HG02763 (cell line): ENCODE data around the gene MMP15.
A peak's percentile ranks its signal among the peaks of the same experiment; 100 is the strongest.
"Not testable (repeated sequence)": the region's sequence is repeated elsewhere in the genome, so short reads cannot be mapped to it uniquely, and the experiment has no call there.

ENCODE experiments used
- ATAC-seq: cut with Tn5 transposase; IDR thresholded peaks from one replicate; pipeline ENCODE4 v1.9.1; 2021; ENCODE audit warnings: mild to moderate bottlenecking, moderate library complexity; ENCODE audit not compliant: unreplicated experiment

Gene MMP15

DNA sequence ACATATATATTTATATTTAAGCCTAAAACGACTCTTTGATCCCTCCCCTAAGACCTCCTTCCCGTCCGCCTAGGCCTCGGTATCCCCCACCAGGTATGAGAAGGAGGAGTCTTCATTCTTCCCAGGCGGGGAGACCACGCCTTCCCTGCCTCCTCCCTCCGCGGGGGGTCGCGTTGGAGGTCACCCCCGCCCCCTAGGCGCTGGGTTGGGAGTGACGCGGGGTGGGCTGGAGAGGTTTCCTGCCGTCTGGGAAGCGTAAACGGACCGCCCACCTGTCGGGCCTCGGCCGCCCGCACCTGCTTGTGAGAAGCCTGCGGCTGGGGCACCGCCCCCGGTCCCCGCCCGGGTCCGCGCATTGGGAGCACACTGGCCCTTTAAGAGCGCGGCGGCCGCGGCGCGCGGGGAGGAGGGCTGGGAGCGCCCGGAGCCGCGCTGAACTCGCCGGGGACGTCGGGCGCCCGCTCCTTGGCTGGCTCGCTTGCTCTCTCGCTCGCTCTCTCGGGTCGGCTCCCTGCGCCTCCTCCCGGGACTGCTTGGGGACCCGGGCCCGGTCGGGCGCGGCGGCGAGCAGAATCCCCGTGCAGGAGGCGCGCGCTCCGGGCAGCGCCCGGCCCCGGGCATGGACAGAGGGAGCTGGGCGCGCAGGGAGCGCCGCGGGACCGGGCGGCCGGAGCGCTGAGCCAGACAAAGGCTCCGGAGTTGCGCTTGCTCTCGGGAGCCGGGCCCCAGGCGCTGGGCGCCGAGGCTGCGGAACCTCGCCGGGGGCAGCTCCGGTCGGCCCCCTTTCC, at the start of gene MMP15:
Gene MMP15 (plus strand): TSS at position 404 of the 788 bp plus-strand sequence. CDS start 597 bp downstream, outside the sequence.
- ATAC-seq, result peak; percentile 52

DNA sequence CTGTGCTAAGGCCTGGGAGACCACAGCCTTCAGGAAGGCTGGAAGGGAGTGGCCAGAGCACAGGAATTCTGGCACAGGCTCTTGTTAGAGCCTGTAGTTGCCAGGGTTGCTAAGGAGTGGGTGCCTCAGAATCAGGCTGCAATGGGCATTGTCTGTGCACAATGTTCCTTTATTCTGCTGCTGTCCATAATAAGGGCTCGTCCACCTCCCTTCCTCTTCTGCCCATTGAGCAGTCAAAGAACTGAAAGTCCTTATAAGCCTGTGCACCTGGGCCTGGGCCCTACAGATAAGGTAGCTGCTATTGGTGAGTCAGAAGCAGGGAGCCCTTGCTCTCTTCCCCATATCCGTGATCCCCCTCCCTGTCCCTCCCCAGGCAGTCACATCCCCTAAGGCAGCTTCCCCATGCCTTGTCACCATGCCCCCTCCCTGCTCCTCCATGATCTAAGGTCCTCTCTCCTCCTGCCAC, 49.2 kb upstream of the MMP15 start:
- no peak for ATAC-seq

DNA sequence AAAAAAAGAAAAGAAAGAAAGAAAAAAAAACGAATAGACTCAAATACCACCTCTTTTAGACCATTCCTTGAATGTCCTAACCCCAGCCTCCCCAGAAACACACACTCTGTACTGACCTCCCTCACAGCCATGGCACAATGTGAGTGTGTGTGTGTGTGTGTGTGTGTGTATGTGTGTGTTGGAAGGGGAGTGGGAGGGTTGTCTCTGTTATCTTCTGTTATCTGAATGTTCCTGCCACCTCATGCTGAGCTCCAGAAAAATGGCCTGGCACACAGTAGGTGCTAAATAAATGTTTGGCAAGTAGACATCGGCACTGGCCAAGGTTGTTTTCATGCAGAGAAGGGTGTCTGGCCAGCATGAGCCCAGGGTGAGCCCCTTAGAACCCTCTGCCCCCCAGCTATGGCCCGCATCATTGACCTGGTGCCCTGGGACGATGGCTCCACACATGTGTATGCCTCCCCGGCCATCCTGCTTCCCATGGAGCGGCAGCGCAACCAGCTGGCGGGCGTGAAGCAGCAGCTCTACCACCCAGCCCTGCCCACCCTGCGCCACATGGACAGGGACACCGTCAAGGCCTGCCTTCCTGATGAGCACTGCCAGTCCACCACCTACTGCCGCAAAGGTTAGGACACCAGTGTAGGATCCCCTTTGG, 48.0 kb upstream of the MMP15 start:
- no peak for ATAC-seq

DNA sequence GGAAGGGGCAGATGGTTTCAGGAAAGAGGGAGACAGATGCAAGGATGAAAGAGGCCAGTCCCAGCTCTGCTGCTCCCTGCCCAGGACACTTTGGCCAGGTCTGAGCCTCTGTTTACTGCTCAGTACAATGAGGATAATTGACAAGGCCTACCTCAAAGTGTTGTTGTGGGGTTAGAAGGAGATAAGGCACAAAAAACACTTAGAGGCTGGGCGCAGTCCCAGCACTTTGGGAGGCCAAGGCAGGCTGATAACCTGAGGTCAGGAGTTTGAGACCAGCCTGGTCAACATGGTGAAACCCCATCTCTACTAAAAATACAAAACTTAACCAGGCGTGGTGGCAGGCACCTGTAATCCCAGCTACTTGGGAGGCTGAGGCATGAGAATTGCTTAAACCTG, 47.5 kb upstream of the MMP15 start:
- ATAC-seq, result not testable (repeated sequence)

DNA sequence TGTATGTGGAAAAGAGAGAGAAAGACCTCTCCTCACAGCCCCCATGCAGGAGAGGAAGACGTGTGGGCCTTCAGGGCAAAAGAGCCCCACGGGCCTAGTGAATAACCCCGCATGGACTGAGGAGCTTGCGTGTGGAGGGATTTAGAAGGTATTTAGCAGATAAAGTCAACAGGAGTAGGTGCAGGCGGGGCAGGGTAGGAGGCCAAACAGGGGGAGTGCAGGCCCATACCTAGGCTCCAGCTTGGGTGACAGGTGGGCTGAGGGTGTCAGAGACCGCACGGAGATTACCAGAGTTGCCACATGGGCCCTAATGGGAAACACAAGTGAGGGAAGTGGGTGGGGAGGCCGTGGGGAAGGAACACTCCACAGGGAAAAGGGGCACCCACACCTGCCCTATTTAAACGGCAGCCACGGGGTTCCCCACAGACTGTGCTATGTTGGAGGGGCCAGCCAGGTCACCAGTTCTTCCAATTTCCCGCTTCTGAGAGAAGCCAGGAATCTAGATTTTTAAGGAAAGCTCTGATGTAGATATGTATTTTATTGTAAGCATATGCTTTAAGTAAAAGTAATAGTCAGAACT, 46.5 kb upstream of the MMP15 start:
- ATAC-seq, result no peak

DNA sequence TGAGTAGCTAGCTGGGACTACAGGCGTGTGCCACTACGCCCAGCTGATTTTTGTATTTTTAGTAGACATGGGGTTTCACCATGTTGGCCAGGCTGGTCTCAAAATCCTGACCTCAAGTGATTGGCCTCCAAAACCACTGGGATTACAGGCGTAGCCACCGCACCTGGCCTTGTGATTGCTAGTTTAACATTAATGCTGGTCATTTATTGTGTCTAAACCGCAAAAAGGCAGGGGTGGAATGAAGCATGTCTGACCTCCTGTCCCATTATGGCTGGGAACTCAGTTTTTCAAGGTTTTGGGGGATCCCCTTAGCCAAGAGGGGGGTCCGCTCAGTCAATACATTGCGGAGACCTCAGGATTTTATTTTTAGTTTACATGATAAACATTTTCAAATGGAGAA, 43.9 kb upstream of the MMP15 start:
- ATAC-seq, result no peak

DNA sequence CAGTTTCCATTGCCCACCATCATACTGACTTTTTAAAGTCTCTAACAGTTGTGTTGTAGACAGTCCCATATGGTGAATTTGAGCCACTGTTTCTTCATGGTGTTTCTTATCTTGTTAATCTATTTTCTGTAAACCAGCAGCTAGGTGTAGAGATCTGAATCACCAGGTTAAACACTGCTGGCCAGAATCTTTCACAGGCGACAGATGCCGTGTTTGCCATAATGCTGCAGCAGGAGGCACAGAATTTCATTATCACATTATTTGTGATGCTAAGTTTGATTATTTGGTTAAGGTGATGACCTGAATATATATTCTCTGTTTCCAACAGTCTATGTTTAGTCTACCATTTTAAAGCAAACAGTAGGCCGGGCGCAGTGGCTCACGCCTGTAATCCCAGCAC, 43.2 kb upstream of the MMP15 start:
- no peak for ATAC-seq

DNA sequence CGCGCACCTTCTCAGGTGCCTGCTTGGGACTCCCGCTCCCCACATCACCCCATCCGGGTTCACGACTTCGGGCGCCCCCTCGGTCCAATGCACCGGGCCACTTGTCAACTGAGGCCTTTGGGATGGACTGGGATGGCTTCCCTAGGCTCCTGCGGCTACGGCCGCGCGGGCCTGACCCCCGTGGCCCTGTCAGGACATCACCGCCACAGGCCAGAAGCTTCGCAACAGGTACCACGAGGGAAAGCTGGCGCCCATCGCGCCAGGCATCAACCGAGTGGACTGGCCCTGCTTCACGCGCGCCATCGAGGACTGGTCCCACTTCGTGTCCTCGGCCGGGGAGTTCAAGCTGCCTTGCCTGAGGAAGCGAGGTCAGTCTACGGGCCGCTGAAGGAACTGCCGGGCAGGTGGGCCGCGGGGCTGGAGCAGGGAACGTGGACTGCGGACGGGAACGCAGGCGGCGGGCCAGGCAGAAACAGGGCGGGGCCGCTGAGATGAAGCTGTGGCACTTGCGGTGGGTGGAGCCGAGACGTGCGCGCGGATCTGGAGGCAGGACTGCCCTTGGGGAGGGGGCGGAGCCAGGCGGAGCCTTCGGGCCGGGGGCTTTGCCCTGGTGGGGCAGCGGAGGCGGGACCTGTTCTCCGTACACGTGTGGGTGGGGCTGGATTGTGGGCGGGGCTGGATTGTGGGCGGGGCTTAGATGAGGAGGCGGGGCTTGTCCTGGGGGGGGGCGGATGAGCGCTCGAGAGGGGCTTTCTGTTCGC, 40.9 kb upstream of the MMP15 start:
- peak; percentile 65 for ATAC-seq

DNA sequence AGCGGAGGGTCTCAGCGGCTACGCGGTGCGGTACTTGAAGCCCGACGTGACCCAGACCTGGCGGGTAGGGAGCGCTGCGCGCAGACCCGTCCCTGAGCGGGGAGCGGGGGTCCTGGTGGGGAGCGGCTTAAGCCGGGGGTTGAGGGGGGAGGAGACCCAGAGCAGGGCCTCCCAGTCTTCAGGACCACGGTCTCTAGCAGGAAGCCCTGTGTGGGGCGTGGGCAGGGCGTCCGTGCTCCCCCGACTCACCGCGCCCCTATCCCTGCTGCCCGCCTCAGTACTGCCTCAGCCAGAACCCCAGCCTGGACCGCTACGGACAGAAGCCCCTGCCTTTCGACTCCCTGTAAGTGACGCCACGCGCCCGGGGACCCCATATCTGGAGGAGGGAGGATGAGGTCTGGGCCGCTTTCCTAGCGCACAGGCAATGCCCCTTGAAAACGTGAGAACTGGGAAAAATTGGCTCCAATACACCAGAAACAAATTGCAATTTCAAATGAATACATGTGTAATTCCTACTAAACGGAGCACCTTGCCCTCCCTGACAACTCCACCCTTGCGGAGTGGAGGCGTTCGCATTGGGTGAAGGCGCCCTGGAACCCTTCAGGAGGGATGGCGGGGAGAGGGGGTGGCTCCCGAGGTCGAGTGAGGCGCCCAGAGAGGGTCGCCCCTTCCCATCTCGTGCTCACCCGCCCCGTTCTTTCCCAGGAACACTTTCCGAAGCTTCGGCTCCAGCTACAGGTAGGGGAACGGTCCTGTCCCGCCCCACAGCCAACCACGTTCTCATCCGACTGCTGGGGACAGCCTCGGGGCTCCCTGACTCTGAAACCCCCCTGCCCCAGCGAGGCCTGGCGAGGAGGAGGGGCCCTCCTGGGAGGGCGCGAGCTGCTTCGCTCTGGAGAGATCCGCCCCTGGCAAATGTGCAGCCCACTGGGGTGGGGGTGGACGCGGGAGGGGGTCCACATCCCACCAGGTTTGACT, 40.1 kb upstream of the MMP15 start:
- ATAC-seq, result peak; percentile 20

DNA sequence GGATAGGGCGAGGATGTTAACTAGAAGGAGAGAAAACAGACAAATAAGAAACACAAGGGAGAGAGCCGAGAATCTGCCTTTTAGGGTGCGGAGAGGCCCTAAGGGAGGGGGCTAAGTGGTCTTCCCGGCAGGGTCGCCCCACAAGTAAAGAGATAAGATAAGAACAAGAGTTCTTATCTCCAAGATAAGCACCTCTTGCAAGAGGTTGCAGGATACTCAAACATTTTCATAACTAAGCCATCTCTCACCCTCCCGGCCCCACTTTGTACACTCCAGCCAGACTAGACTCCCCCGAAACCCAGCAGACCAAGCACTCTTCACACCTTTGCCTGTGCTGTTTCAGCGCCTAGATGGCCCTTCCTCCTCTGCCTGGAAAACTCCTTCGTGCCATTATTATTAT, 39.4 kb upstream of the MMP15 start:
- no peak for ATAC-seq

DNA sequence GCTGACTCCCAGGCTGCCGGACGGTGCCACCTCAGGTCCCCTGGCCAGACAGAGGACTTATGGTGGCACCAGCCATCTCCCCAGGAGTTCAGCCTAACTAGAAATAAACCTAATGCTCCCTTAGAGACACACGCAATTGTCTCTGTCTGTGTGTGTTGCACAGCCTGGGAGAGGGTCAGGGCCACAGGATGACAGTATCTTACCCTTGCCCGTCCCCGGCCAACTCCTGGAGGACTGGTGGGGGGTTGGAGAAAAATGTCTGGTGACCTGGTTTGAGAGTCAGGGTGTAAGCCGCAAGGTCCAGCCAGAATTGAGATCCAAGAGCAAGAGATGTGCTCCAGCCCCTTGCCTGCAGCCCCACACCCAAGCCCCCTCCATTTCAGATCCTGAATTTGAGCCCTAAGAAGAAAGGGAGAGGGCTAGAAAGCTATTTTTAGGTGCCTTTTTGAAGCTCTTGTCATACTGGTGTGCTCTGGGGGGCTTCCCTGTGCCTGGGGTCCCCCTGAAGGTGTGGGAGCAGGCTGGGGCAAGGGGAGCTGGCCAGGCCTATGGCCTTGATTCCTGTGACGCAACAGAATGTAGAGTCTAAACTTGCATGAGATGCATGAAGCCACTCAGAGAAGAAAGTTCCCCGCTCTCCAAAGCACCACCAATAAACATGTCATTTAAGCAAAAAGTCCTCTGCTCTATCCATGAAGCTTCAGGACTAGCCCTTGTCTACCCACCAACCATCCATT, 37.9 kb upstream of the MMP15 start:
- ATAC-seq, result no peak

DNA sequence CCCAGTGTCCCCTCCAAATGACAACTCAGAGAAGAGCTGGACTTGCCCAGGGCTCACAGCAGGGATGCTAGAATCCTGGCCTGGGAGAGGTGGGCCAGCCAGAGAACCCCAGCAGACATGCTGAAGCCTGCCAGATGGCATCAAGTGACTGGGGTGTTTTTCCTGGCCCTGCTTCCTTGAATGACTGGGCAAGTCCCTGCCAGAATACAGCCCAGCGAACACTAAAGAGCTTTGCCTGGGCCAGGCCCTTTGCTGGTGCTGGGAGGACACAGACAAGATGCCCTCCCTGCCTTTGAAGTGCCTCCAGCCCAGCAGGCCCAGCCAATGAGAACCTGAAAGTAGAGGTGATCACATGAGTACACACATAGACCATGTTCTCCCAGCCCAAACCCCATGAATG, 36.6 kb upstream of the MMP15 start:
- no peak for ATAC-seq

DNA sequence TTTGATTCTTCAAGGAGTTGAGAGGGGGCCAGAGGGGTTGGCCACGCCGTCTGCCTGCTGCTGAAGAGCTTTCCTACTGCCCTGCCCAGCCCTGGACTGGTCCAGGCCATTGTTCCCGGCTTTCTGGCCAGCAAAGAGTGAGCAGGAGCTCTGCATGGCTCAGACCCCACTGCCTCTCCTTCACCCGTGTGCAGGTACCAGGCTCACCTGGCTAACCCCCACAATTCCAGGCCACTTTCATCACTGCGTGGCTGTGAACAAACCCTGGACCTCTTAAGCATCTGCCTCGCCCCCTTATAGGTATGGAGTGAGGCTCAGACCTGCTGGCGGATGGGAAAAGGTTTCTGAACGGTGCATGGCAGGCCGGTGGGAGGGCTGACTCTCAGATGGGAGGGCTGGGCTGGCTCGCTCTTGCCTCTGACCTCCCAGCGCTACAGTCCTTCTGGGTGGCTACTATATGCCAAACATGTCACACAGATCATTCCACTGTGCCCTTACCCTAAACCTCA, 33.9 kb upstream of the MMP15 start:
- ATAC-seq, result no peak

DNA sequence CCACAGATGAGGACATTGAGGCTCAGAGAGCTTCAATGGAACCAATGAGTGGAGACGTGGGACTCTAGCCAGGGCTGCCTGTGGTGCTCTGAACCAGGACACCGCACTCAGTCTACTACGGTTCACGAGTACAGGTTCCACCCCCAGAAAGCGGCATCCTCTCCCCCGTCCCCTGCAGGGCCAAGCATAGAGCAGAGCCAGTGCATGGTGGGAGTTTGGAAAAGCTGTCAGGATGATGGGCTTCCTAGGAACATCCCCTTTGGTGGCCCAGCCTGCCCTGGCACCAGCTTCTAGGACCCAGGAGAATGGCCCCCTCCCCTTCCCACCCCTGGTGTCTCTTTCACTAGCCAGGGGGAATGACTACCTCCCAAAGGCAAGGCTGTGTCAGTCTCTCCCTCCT, 33.5 kb upstream of the MMP15 start:
- no peak for ATAC-seq

DNA sequence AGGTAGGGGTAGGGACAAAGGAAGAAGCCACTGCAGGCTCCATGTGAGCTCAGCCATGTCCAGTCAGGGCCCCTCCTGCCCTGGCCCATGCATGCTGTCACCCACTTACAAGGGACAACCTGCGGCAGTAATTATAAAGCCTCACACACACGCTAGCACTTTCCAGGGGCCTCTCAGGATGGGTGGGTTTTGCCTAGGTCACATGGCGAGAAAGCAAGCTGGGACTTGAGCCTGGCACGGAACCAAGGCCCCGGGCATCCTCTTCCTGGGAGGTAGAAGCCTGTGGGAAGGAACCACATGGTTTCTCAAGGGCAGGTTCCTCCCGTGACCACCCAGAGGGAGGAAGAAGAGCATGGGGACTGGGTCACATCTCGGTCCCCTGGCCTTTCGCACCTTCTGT, 32.1 kb upstream of the MMP15 start:
- ATAC-seq, result no peak

DNA sequence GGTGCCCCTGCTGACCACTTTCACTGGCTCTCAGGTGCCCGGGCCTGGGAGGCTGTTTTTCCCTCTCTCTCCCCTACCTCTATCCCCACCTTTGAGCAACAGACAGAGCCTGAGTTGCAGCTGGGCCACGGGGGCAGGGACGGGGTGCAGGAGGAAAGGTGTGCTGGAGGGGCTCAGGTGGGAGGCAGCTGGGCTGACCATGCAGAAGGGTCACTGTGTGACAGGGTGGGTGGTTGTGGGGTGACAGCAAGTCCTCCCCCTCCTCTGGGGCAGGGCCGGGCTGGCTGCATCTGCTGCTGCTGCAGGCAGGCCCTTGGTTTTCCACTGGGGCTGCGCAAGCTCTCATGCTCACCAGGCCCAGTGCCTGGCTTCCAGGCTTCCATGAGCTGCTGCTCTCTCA, 31.7 kb upstream of the MMP15 start:
- ATAC-seq, result no peak

DNA sequence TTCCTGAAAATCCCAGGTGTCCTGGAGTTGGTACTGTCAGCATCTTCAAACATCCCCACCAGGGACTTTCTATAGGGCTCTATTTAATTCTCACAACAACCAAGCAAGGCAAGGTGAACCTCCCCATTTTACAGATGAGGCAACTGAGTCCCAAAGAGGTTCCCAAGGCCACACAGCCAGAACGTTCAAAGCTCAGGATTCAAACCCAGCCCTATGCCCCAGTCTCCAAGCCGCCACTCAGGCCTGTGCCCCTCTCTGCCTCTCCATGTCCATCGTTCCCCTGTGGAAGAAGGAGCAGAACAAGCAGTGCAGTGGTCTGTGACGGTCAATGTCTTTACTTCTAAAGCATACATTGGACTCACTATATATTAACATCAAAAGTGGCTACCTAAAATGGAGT, 31.2 kb upstream of the MMP15 start:
- no peak for ATAC-seq

DNA sequence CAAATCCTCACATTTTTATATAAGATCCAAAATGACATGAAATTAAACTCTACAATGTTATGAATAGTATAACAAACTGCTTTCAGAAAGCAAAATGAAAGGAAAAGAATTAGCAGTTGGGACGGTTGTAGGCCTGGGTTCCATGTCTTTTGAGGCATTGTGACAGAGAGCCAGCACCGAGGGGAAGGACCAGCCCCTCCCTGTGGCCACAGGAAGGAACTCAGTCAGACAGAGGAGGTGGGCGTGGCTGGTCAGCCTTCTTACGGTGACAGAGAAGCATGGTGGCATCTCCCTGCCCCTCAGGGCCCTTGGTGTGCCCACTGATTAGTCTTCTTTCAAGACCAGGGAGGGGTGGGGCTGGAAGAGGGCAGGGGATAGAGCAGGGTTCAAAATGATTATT, 30.8 kb upstream of the MMP15 start:
- no peak for ATAC-seq

DNA sequence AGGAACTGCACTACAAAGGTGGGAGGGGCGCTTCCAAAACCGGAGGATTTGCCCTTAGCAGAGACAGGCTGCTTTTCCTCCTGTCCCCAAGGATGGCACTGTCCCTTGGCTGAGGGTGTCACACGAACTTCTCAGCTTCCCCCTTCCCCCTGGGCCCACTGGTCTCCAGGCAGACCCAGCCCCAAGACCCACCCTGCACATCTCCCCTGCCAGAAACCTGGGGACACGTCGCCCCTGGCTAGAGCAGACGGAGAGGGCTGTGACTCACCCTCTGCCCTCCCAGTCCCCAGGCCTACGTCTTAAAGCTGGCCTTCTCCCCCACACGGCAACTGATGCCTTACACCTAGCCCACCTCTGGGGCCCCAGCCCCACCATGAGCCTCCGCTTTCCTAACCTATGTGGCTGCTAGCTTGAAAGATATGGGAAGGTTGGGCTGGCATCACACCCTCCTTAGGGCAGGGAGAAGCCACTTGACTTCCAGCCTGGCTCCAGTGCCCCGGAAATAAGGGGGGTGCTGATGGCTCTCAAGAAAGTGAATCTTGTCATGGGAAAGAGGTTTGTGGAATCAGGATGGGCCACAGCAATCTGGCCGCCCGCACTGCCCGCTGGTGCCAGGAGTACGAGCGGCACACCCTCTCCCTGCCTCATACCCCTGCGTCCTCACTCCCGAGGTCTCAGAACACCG, 29.7 kb upstream of the MMP15 start:
- no peak for ATAC-seq
